GM19372 (cell line): ENCODE measurements around the gene KCNC3.
"Not testable (repeated sequence)": the region's sequence is repeated elsewhere in the genome, so short reads cannot be mapped to it uniquely, and the experiment has no call there.

Experiments used
- ATAC-seq: cut with Tn5 transposase; IDR thresholded peaks from one replicate; pipeline ENCODE4 v1.9.1; 2021; ENCODE audit warnings: mild to moderate bottlenecking, low read depth, moderate library complexity; ENCODE audit not compliant: unreplicated experiment

KCNC3 gene

GRCh38 chr19:50356691-50357177 lies 27.6 kb upstream of the KCNC3 start:
- ATAC-seq = no peak

GRCh38 chr19:50353487-50353880 lies 24.3 kb upstream of the KCNC3 start:
- not testable (repeated sequence) for ATAC-seq

- no peak for ATAC-seq
These were observed 23.1 kb upstream of the KCNC3 start for GRCh38 chr19:50352242-50352641.

DNA sequence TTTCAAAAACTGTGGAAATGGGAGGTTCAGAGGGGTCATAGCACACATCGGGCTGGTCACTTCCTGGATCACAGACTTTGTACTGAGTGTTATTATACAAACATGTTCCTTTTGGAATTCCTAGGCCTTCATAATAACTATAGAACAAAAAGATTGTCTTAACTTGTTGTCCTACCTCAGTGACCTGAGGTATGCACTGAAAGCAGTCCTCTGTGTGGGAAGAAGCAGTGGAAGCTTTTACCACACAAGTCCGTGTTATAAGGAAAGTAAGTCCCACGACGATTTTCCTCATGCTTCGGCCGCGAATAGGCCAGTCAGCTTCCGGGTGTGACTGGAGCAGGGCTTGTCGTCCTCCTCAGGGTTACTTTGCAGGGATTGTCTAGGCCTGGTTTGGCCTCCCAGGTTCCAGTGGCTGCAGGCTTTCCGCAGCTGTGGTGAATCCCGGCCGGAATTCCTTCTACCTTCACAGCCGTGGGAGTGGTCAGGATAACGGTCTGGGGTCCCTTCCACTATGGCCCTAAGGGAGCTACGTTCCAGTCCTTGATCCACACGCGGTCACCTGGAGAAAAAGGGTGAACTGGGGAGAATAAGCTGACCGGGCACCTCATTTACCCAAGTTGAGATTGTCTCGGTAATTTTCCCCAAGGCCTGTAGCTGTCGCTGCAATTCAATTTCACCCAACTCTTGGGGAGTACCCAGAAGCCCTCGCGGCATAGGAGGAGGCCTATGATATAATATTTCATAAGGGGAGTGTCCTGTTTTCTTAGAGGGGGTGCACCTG lies 20.3 kb upstream of the KCNC3 start:
- ATAC-seq = no peak

- ATAC-seq = not testable (repeated sequence)
These were observed 18.0 kb upstream of the KCNC3 start for GRCh38 chr19:50347089-50347581.

DNA sequence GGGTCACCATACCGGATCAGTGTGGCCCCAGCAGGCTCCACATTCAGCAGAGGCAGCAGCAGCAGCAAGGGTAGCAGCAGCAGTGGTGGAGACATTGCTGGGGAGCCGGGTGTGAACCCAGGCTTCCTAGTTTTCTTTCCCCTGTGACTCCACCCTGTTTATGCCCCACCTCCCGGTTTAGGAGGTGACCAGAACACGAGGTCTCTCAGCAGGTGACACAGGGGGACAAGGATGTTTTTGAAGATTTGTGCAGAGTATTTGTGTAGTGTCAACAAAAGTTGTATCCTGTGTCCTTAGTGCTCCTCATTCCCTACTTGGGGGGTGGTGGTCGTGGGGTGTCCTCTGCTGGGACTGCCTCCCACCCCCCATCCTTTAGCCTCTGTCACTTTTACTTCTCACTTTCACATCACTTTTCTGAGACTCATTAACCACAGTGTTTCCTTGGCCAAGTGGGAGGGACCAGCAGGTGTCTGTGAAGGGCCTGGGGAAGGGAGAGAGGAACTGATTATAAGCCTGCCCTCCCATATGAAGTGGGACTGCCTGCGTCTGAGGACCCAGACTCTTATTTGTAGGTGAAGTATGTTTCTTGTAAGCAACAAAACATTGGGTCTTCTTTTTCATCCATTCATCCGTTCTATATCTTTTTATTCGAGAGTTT lies 15.6 kb upstream of the KCNC3 start:
- no peak for ATAC-seq

GRCh38 chr19:50341091-50341564 lies 12.0 kb upstream of the KCNC3 start:
- no peak for ATAC-seq

- no peak for ATAC-seq
These were observed 11.2 kb upstream of the KCNC3 start for GRCh38 chr19:50340331-50340730.

GRCh38 chr19:50337031-50337430 lies 7.9 kb upstream of the KCNC3 start:
- not testable (repeated sequence) for ATAC-seq

GRCh38 chr19:50334741-50335421 lies 5.7 kb upstream of the KCNC3 start:
- no peak for ATAC-seq

GRCh38 chr19:50333737-50334617 lies 4.8 kb upstream of the KCNC3 start:
- peak; percentile 13 for ATAC-seq

DNA sequence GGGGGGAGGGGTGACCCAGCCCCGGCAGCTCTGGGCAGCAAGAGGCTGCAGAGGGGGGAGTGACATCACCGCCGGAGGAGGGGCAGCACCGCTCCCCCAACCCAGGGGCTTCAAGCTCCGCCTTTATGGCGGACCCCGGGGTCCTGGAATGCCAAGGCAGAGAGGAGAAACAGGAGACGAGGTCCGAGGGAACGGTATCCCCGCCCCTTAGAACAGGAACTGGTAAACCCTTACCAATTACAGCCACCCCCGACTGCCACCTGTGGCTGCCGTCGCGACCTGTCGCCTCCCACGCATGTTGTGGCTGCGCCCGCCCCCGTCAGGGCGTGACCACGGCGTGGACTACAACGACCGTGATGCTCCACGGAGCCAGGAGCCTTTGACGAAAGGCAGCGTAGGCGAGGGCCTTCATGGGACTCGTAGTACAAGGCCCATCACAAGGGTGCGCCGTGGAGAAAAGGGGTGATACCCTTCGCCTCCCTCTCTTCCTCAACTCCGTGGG lies 4.1 kb upstream of the KCNC3 start:
- peak; percentile 36 for ATAC-seq

- ATAC-seq = no peak
These were observed 3.3 kb upstream of the KCNC3 start for GRCh38 chr19:50332244-50333038.

- ATAC-seq = no peak
These were observed 2.7 kb upstream of the KCNC3 start for GRCh38 chr19:50331994-50332243.

- no peak for ATAC-seq
These were observed 2.2 kb upstream of the KCNC3 start for GRCh38 chr19:50331221-50331993.

GRCh38 chr19:50330365-50331078 lies 1.3 kb upstream of the KCNC3 start:
- no peak for ATAC-seq

DNA sequence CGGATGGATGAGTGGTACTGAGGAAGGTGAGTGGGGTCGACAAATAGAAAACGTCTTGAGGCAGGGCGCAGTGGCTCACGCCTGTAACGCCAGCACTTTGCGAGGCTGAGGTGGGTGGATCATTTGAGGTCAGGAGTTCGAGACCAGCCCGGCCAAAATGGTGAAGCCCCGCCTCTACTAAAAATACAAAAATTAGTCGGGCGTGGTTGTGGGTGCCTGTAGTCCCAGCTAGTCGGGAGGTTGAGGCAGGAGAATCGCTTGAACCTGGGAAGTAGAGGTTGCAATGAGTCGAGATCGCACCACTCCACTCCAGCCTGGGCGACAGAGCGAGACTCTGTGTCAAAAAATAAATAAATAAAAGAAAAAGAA lies 733 bp upstream of the KCNC3 start:
- not testable (repeated sequence) for ATAC-seq

DNA sequence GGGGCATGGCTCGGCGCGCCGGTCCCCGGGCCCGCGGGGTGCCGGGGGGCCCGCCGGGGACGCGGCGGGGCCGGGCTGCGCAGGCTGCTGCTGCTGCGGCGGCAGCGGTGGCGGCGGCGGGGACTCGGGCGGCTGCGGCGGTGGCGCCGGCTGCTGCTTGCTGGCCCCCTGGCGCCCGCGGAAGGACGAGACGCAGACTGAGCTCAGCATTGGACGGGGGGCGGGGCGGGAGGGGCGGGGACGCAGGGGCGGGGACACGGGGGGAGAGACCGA lies 368 bp downstream of the KCNC3 start:
- no peak for ATAC-seq
